ENCODE measurements around the gene FAM167B.

Gene FAM167B

DNA sequence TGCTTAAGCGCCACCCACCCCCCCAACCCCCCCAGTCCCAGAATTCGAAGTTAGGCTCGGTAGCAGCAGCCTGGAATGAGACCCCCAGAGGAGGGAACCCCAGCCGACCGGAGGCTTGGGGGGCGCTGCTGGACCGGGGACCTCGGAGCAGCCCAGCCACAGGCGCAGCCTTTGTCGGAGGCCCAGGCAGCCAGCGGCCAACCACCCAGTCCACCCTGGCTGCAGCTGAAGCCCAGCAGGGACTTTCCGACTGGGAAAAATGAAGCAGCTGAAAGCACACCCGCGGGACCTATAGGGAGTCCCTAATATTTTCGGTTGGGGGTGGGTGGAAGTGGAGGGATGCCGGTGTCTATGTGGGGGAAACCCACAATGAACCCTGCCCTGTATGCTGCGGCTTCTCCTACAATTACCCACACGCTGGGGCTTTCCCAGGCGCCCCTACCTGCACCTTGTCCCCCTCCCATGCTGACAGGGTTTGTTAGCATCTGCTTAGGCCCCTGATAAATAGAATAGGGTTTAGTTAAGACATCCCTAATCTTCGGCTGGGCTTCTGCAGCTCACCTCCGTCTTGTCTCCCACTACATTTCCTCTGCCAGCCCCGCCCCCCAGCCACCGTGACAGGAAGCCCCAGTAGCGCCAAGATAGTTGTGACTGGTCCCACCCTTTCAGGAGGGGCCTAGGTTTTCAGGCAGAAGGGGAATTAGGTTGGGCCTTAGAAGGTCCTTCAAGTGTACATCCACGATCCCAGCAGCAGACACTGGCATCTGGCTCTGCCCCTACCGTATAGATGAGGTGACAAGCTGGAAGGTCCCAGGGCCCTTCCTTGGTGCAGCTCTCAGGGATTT is 45.8 kb upstream of the FAM167B start:
- no peak for TF ChIP-seq CTCF (IDR thresholded peaks at IDR 0.05)
- peak overlapping the region; percentile 57 to 89 for H3K27ac ChIP-seq
- no peak for DNase-seq (ENCODE audit: low spot score)
- H3K4me3 ChIP-seq, result peak overlapping the region; percentile 79

- Histone ChIP-seq H3K27ac (peak overlapping the region in 1 of 2 donors; percentile 65), H3K4me3 (peak overlapping the region; percentile 86)
- DNase-seq (ENCODE audit: low spot score), result no peak
- no peak for TF ChIP-seq CTCF (IDR thresholded peaks at IDR 0.05)
Measured at GRCh38 chr1:32204943-32205361, 42.1 kb upstream of the FAM167B start.

- peak within 1 kb of the TSS; percentile 41 to 65 for H3K27ac ChIP-seq
- peak within 1 kb of the TSS; percentile 86 for H3K4me3 ChIP-seq
- no peak for TF ChIP-seq CTCF (IDR thresholded peaks at IDR 0.05)
- peak; percentile 91 for DNase-seq (ENCODE audit: low spot score)
Measured at GRCh38 chr1:32205401-32206370, 41.3 kb upstream of the FAM167B start, which contains the start of gene IQCC. TSS of gene IQCC (plus strand) at chr1:32205671. CDS start at chr1:32205682, 11 bp downstream.

DNA sequence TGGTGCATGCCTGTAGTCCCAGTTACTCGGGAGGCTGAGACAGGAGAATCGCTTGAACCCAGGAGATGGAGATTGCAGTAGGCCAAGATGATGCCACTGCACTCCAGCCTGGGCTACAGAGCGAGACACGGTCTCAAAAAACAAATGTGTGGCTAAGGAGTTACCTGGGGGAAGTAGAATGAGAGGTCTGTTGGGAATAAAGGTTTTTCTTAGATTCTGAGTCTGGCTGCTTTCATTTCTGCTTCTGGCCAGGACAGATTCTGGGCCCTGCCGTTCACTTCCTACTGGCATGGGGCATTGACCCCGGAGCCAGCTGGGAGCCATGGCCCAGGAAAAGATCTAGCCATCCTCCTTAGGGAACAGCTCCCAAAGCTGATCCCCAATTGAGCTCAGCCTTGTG is 38.6 kb upstream of the FAM167B start:
- TF ChIP-seq CTCF (IDR thresholded peaks at IDR 0.05), result no peak
- no peak for DNase-seq (ENCODE audit: low spot score)
- H3K4me3 ChIP-seq, result no peak overlapping the region
- no peak overlapping the region for H3K27ac ChIP-seq

- no peak for TF ChIP-seq CTCF (IDR thresholded peaks at IDR 0.05)
- Histone ChIP-seq H3K27ac (no peak within 1 kb of the TSS), H3K4me3 (no peak within 1 kb of the TSS)
- no peak for DNase-seq (ENCODE audit: low spot score)
Measured at GRCh38 chr1:32208891-32209328, 38.1 kb upstream of the FAM167B start, which contains the start of gene DCDC2B. TSS of gene DCDC2B (plus strand) at chr1:32209089. CDS start at chr1:32209094, 5 bp downstream.

DNA sequence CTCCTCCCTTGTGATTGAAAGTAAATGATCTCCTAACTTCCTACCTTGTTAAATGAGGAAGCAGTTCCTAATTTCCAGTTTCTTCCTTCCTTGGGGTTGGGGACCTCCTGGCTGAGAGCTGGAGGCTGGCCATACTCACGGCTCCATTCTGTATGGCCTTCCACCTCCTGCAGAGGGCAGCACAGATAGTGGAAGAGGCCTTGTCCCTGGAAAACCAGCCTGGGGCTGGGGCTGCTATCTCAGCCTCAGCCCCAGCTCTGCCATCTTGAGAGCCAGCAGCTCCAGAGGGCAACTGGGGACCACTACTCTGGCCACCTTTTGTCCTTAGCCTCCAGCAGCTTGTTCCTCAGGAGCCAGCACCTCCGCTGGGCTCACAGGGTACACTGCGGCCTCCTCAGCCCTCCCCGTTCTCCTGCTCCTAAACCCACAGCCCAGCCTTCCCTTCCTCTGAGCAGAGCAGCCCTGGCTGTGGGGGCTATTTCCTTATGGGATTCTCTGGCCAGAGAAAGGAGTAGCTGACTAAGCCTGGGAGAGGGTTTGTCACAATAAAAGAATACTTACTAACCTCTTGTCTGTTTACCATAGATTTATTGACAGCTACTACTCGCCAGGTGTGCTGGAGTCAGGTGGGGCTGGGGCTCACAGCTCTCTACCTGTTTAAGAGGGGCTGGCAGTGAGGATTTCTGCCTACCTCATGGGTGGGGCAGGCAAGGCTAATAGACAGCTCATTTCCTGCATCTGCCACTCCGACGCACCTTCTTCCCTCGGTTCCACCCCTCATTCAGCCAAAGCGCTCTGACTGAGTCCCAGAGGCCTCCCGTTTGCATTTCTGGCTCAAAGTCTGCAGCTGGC is 31.2 kb upstream of the FAM167B start:
- peak overlapping the region in 1 of 2 donors; percentile 16 for H3K27ac ChIP-seq

More for the DNA sequence above, 31.2 kb upstream of the FAM167B start:
- DNase-seq (ENCODE audit: low spot score), result no peak
- no peak overlapping the region for H3K4me3 ChIP-seq
- peak; percentile 34 for TF ChIP-seq CTCF (IDR thresholded peaks at IDR 0.05)
